IPS-15b (cell line): ENCODE results near the gene MPST.

ENCODE experiments used
- H3K27me3 ChIP-seq: one replicate; pipeline ENCODE4 v1.6.1; 2013; ENCODE audit warnings: low read length; ENCODE audit not compliant: control insufficient read depth, insufficient read depth
- H3K36me3 ChIP-seq: one replicate; pipeline ENCODE4 v1.6.1; 2013; ENCODE audit warnings: low read length; ENCODE audit not compliant: control insufficient read depth, insufficient read depth
- H3K4me1 ChIP-seq: one replicate; pipeline ENCODE4 v1.6.1; 2013; ENCODE audit warnings: mild to moderate bottlenecking, low read length; ENCODE audit not compliant: control insufficient read depth, insufficient read depth
- H3K4me3 ChIP-seq: one replicate; pipeline ENCODE4 v1.5.1; 2013; ENCODE audit warnings: low read depth, low read length
- H3K9ac ChIP-seq: one replicate; pipeline ENCODE4 v1.6.1; 2013; ENCODE audit warnings: low read depth, mild to moderate bottlenecking, low read length
- H3K9me3 ChIP-seq: one replicate; pipeline ENCODE4 v1.6.1; 2013; ENCODE audit warnings: mild to moderate bottlenecking, low read length; ENCODE audit not compliant: control insufficient read depth, insufficient read depth

Gene MPST

GRCh38 chr22:37053310-37054055 is 33.9 kb downstream of the MPST start:
- Histone ChIP-seq H3K36me3 (peaks cover 22% of the 10 kb centered on the region), H3K9me3 (no peaks in the 10 kb centered on the region), H3K4me3 (no peak overlapping the region), H3K4me1 (no peaks in the 10 kb centered on the region), H3K9ac (no peak overlapping the region), H3K27me3 (peaks cover 4% of the 10 kb centered on the region)

GRCh38 chr22:37054056-37054395 is 34.5 kb downstream of the MPST start:
- no peaks in the 10 kb centered on the region for H3K4me1 ChIP-seq
- H3K9me3 ChIP-seq: no peaks in the 10 kb centered on the region
- H3K9ac ChIP-seq: no peak overlapping the region
- peaks cover 27% of the 10 kb centered on the region for H3K36me3 ChIP-seq
- H3K27me3 ChIP-seq: peaks cover 4% of the 10 kb centered on the region
- H3K4me3 ChIP-seq: no peak overlapping the region

GRCh38 chr22:37054600-37055365 is 35.2 kb downstream of the MPST start:
- Histone ChIP-seq H3K27me3 (peaks cover 4% of the 10 kb centered on the region), H3K4me1 (no peaks in the 10 kb centered on the region), H3K9ac (no peak overlapping the region), H3K36me3 (peaks cover 33% of the 10 kb centered on the region), H3K4me3 (no peak overlapping the region), H3K9me3 (no peaks in the 10 kb centered on the region)

- H3K36me3 ChIP-seq: peaks cover 39% of the 10 kb centered on the region
- H3K4me1 ChIP-seq: no peaks in the 10 kb centered on the region
- no peak overlapping the region for H3K4me3 ChIP-seq
- H3K9me3 ChIP-seq: no peaks in the 10 kb centered on the region
- H3K27me3 ChIP-seq: no peaks in the 10 kb centered on the region
- no peak overlapping the region for H3K9ac ChIP-seq
Observed at GRCh38 chr22:37056246-37056645, 36.7 kb downstream of the MPST start.

GRCh38 chr22:37057226-37057625 is 37.7 kb downstream of the MPST start:
- Histone ChIP-seq H3K4me1 (no peaks in the 10 kb centered on the region), H3K9ac (no peak overlapping the region), H3K36me3 (peaks cover 40% of the 10 kb centered on the region), H3K27me3 (no peaks in the 10 kb centered on the region), H3K4me3 (no peak overlapping the region), H3K9me3 (no peaks in the 10 kb centered on the region)

- Histone ChIP-seq H3K27me3 (no peaks in the 10 kb centered on the region), H3K9ac (no peak overlapping the region), H3K36me3 (peaks cover 40% of the 10 kb centered on the region), H3K9me3 (no peaks in the 10 kb centered on the region), H3K4me3 (no peak overlapping the region), H3K4me1 (peaks cover 2% of the 10 kb centered on the region)
Observed at GRCh38 chr22:37057796-37058510, 38.4 kb downstream of the MPST start.

GRCh38 chr22:37058917-37059701 is 39.6 kb downstream of the MPST start:
- Histone ChIP-seq H3K27me3 (no peaks in the 10 kb centered on the region), H3K9ac (no peak overlapping the region), H3K36me3 (peaks cover 38% of the 10 kb centered on the region), H3K4me3 (no peak overlapping the region), H3K4me1 (peaks cover 2% of the 10 kb centered on the region), H3K9me3 (no peaks in the 10 kb centered on the region)

GRCh38 chr22:37059876-37060449 is 40.4 kb downstream of the MPST start:
- Histone ChIP-seq H3K27me3 (no peaks in the 10 kb centered on the region), H3K36me3 (peaks cover 36% of the 10 kb centered on the region), H3K9me3 (no peaks in the 10 kb centered on the region), H3K4me1 (peaks cover 2% of the 10 kb centered on the region), H3K9ac (no peak overlapping the region), H3K4me3 (no peak overlapping the region)

- no peaks in the 10 kb centered on the region for H3K9me3 ChIP-seq
- peaks cover 38% of the 10 kb centered on the region for H3K36me3 ChIP-seq
- H3K27me3 ChIP-seq: no peaks in the 10 kb centered on the region
- H3K4me3 ChIP-seq: no peak overlapping the region
- no peak overlapping the region for H3K9ac ChIP-seq
- H3K4me1 ChIP-seq: peaks cover 2% of the 10 kb centered on the region
Observed at GRCh38 chr22:37060801-37061610, 41.5 kb downstream of the MPST start.

- H3K9ac ChIP-seq: no peak overlapping the region
- no peaks in the 10 kb centered on the region for H3K9me3 ChIP-seq
- peaks cover 33% of the 10 kb centered on the region for H3K36me3 ChIP-seq
- H3K4me1 ChIP-seq: peaks cover 2% of the 10 kb centered on the region
- no peaks in the 10 kb centered on the region for H3K27me3 ChIP-seq
- H3K4me3 ChIP-seq: no peak overlapping the region
Observed at GRCh38 chr22:37061611-37062375, 42.3 kb downstream of the MPST start.
